Liver (tissue), 3 donors: ENCODE data around the gene CD79A.

Experiments used
- HNF4A ChIP-seq, 2 donors: conservative IDR thresholded peaks; 2 replicates each; pipeline ENCODE4 v1.6.1; 2016; ENCODE audit warnings: antibody characterized with exemption in 2 of 2, mild to moderate bottlenecking in 2 of 2
- RAD21 ChIP-seq, 2 donors: IDR thresholded peaks; 2 replicates each; pipeline ENCODE4 v1.6.1; 2016; ENCODE audit warnings: antibody characterized with exemption in 2 of 2, mild to moderate bottlenecking in 2 of 2
- RXRA ChIP-seq, 2 donors: IDR thresholded peaks; 2 replicates each; pipeline ENCODE4 v1.6.1; 2017 to 2018; ENCODE audit warnings: antibody characterized with exemption in 2 of 2, mild to moderate bottlenecking in 1 of 2
- TAF1 ChIP-seq: conservative IDR thresholded peaks from 2 replicates; pipeline ENCODE4 v1.6.1; 2016; ENCODE audit warnings: antibody characterized with exemption, mild to moderate bottlenecking
- YY1 ChIP-seq: IDR thresholded peaks from 2 replicates; pipeline ENCODE4 v1.6.1; 2016; ENCODE audit warnings: antibody characterized with exemption, mild to moderate bottlenecking
- TF ChIP-seq, protein P1 (sequence below): IDR thresholded peaks from 2 replicates; pipeline ENCODE4 v1.6.1; 2016; ENCODE audit warnings: antibody characterized with exemption
- TF ChIP-seq, protein P2 (sequence below): fragments of 150-350 bp; IDR thresholded peaks from 2 replicates; pipeline ENCODE4 v1.5.1; 2017; ENCODE audit warnings: improper control_type of control experiment, low read depth, low read length; ENCODE audit not compliant: missing input control
- TF ChIP-seq, protein P3 (sequence below): IDR thresholded peaks from 2 replicates; pipeline ENCODE4 v1.6.1; 2016; ENCODE audit warnings: antibody characterized with exemption, mild to moderate bottlenecking
- donor health status: healthy.
- donor health status: healthy.

DNA sequence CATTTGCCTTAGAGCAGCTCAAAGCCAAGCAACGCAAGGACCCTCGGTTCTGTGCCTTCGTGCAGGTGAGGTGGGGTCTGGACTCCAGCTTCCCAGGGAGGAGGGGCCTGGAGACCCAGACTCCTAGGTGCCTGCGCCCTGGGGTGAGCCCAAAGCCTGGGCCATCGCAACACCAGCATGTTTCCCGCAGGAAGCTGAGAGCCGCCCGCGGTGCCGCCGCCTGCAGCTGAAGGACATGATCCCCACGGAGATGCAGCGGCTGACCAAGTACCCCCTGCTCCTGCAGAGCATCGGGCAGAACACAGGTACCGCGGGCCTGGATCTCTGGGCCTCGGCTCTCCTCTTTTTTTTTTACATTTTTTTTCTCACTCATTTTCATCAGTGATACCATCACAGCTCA is 25.5 kb downstream of the CD79A start:
- TF ChIP-seq, protein P1, sequence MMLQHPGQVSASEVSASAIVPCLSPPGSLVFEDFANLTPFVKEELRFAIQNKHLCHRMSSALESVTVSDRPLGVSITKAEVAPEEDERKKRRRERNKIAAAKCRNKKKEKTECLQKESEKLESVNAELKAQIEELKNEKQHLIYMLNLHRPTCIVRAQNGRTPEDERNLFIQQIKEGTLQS: no peak
- TF ChIP-seq, protein P2, sequence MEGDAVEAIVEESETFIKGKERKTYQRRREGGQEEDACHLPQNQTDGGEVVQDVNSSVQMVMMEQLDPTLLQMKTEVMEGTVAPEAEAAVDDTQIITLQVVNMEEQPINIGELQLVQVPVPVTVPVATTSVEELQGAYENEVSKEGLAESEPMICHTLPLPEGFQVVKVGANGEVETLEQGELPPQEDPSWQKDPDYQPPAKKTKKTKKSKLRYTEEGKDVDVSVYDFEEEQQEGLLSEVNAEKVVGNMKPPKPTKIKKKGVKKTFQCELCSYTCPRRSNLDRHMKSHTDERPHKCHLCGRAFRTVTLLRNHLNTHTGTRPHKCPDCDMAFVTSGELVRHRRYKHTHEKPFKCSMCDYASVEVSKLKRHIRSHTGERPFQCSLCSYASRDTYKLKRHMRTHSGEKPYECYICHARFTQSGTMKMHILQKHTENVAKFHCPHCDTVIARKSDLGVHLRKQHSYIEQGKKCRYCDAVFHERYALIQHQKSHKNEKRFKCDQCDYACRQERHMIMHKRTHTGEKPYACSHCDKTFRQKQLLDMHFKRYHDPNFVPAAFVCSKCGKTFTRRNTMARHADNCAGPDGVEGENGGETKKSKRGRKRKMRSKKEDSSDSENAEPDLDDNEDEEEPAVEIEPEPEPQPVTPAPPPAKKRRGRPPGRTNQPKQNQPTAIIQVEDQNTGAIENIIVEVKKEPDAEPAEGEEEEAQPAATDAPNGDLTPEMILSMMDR: no peak
- TF ChIP-seq, protein P3, sequence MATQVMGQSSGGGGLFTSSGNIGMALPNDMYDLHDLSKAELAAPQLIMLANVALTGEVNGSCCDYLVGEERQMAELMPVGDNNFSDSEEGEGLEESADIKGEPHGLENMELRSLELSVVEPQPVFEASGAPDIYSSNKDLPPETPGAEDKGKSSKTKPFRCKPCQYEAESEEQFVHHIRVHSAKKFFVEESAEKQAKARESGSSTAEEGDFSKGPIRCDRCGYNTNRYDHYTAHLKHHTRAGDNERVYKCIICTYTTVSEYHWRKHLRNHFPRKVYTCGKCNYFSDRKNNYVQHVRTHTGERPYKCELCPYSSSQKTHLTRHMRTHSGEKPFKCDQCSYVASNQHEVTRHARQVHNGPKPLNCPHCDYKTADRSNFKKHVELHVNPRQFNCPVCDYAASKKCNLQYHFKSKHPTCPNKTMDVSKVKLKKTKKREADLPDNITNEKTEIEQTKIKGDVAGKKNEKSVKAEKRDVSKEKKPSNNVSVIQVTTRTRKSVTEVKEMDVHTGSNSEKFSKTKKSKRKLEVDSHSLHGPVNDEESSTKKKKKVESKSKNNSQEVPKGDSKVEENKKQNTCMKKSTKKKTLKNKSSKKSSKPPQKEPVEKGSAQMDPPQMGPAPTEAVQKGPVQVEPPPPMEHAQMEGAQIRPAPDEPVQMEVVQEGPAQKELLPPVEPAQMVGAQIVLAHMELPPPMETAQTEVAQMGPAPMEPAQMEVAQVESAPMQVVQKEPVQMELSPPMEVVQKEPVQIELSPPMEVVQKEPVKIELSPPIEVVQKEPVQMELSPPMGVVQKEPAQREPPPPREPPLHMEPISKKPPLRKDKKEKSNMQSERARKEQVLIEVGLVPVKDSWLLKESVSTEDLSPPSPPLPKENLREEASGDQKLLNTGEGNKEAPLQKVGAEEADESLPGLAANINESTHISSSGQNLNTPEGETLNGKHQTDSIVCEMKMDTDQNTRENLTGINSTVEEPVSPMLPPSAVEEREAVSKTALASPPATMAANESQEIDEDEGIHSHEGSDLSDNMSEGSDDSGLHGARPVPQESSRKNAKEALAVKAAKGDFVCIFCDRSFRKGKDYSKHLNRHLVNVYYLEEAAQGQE: no peak
- TF ChIP-seq RAD21 (IDR thresholded peaks at IDR 0.05) (no peak), YY1 (no peak), TAF1 (no peak), HNF4A (conservative IDR thresholded peaks at IDR 0.05) (no peak), RXRA (IDR thresholded peaks at IDR 0.05) (no peak)
